Hepatocyte (in vitro differentiated cells): Measurements from ENCODE around the gene SBF2. TPM values are rescaled to one million over a fixed set of nuclear protein-coding genes. Genes with fewer than 3 reads are reported as not detected.

Source experiments
- DNase-seq: peaks from one replicate; pipeline ENCODE4 v3.0.0-alpha.2; 2016; ENCODE audit warnings: low spot score
- H2AFZ ChIP-seq: fragments of 200-600 bp; sonication (generic); 2 replicates; pipeline ENCODE4 v1.6.0; 2016; ENCODE audit warnings: antibody characterized with exemption, mild to moderate bottlenecking
- H3K27ac ChIP-seq: fragments of 200-600 bp; sonication (generic); 2 replicates; pipeline ENCODE4 v1.5.1; 2016; ENCODE audit warnings: mild to moderate bottlenecking
- H3K27me3 ChIP-seq: fragments of 200-600 bp; sonication (generic); 2 replicates; pipeline ENCODE4 v1.6.1; 2016
- H3K36me3 ChIP-seq: fragments of 200-600 bp; sonication (generic); replicated peaks from 2 replicates; pipeline ENCODE4 v1.5.1; 2016; ENCODE audit warnings: low read depth; ENCODE audit not compliant: insufficient read depth
- H3K4me1 ChIP-seq: fragments of 200-600 bp; sonication (generic); 2 replicates; pipeline ENCODE4 v1.5.1; 2016; ENCODE audit warnings: mild to moderate bottlenecking, moderate library complexity; ENCODE audit not compliant: insufficient read depth
- H3K4me2 ChIP-seq: fragments of 200-600 bp; sonication (generic); 2 replicates; pipeline ENCODE4 v1.6.0; 2016
- H3K4me3 ChIP-seq: fragments of 200-600 bp; sonication (generic); 2 replicates; pipeline ENCODE4 v1.5.1; 2016; ENCODE audit warnings: mild to moderate bottlenecking
- H3K79me2 ChIP-seq: fragments of 200-600 bp; sonication (generic); 2 replicates; pipeline ENCODE4 v1.6.0; 2017; ENCODE audit warnings: mild to moderate bottlenecking
- H3K9me2 ChIP-seq: fragments of 200-600 bp; sonication (generic); replicated peaks from 2 replicates; pipeline ENCODE4 v1.6.0; 2017; ENCODE audit warnings: mild to moderate bottlenecking; ENCODE audit not compliant: insufficient read depth
- H3K9me3 ChIP-seq: fragments of 200-600 bp; sonication (generic); 2 replicates; pipeline ENCODE4 v1.5.1; 2016; ENCODE audit warnings: low read depth, mild to moderate bottlenecking
- H4K20me1 ChIP-seq: fragments of 200-600 bp; sonication (generic); 2 replicates; pipeline ENCODE4 v1.6.0; 2016; ENCODE audit warnings: mild to moderate bottlenecking; ENCODE audit not compliant: insufficient read depth, poor library complexity, severe bottlenecking
- EZH2 ChIP-seq: fragments of 200-600 bp; sonication (generic); IDR thresholded peaks from 2 replicates; pipeline ENCODE4 v1.6.1; 2016; ENCODE audit warnings: antibody characterized with exemption, mild to moderate bottlenecking, borderline replicate concordance
- EZH2phosphoT487 ChIP-seq: fragments of 200-600 bp; sonication (generic); IDR thresholded peaks from one replicate; pipeline ENCODE4 v1.6.1; 2018; ENCODE audit warnings: antibody characterized with exemption, mild to moderate bottlenecking, low read depth, moderate library complexity; ENCODE audit not compliant: unreplicated experiment, severe bottlenecking
- WGBS: methylation state at CpG from one replicate; pipeline ENCODE4 v1.1.6; 2016; ENCODE audit warnings: low lambda C conversion rate; ENCODE audit errors: missing lambda C conversion rate; 5-methylcytosine and 5-hydroxymethylcytosine counted together
- polyA plus RNA-seq: library from polyadenylated mRNA; unstranded; fragments of >200 nt; fragmentation: Nextera tagmentation; extraction: Ambion mirVana; gene quantifications from 2 replicates; pipeline ENCODE4 v1.2.1, GENCODE V29; 2016
- total RNA-seq: library from RNA; depleted of rRNA; stranded (reverse); fragments of >200 nt; gene quantifications from 2 replicates; pipeline ENCODE4 v1.2.3, GENCODE V29; 2014
- TF ChIP-seq, protein P1 (sequence below): fragments of 200-600 bp; sonication (generic); IDR thresholded peaks from 2 replicates; pipeline ENCODE4 v1.5.1; 2016; ENCODE audit warnings: antibody characterized with exemption, mild to moderate bottlenecking; ENCODE audit not compliant: poor library complexity

SBF2 gene
- total and polyA plus RNA-seq, 2 experiments from 2014 or later = 25.7 to 83.2 TPM

DNA sequence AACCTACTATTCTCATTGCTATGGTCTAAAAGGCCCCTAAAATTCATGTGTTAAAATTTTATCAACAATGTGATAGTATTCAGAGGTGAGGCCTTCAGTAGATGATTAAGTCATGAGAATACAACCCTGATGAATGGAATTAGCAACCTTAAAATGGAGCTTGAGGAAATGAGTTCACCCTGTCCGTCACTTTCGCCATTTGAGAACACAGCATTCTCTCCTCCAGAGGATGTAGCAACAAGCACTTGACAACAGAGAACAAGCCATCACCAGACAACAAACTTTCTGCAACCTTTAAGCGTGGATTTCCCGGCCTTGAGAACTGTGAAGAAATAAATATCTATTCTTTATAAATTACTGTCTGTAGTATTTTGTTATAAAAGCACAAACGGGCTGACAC lies 197.0 kb downstream of the SBF2 start:
- no peak for DNase-seq
- peaks cover 13% of the 10 kb centered on the region for H3K9me3 ChIP-seq
- WGBS = 96% methylated on average over 5 of the region's 5 CpGs
- peaks cover 17% of the 10 kb centered on the region for H3K79me2 ChIP-seq
- H3K4me1 ChIP-seq = no peaks in the 10 kb centered on the region
- no peaks in the 10 kb centered on the region for H3K9me2 ChIP-seq
- H3K4me3 ChIP-seq = no peak overlapping the region
- H3K27me3 ChIP-seq = no peaks in the 10 kb centered on the region
- H4K20me1 ChIP-seq = no peaks in the 10 kb centered on the region
- H3K27ac ChIP-seq = no peak overlapping the region
- TF ChIP-seq EZH2 (no peak), EZH2phosphoT487 (no peak)
- TF ChIP-seq, protein P1, sequence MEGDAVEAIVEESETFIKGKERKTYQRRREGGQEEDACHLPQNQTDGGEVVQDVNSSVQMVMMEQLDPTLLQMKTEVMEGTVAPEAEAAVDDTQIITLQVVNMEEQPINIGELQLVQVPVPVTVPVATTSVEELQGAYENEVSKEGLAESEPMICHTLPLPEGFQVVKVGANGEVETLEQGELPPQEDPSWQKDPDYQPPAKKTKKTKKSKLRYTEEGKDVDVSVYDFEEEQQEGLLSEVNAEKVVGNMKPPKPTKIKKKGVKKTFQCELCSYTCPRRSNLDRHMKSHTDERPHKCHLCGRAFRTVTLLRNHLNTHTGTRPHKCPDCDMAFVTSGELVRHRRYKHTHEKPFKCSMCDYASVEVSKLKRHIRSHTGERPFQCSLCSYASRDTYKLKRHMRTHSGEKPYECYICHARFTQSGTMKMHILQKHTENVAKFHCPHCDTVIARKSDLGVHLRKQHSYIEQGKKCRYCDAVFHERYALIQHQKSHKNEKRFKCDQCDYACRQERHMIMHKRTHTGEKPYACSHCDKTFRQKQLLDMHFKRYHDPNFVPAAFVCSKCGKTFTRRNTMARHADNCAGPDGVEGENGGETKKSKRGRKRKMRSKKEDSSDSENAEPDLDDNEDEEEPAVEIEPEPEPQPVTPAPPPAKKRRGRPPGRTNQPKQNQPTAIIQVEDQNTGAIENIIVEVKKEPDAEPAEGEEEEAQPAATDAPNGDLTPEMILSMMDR = no peak
- no peak overlapping the region for H3K4me2 ChIP-seq
- no peak overlapping the region for H2AFZ ChIP-seq
- H3K36me3 ChIP-seq = no peaks in the 10 kb centered on the region

DNA sequence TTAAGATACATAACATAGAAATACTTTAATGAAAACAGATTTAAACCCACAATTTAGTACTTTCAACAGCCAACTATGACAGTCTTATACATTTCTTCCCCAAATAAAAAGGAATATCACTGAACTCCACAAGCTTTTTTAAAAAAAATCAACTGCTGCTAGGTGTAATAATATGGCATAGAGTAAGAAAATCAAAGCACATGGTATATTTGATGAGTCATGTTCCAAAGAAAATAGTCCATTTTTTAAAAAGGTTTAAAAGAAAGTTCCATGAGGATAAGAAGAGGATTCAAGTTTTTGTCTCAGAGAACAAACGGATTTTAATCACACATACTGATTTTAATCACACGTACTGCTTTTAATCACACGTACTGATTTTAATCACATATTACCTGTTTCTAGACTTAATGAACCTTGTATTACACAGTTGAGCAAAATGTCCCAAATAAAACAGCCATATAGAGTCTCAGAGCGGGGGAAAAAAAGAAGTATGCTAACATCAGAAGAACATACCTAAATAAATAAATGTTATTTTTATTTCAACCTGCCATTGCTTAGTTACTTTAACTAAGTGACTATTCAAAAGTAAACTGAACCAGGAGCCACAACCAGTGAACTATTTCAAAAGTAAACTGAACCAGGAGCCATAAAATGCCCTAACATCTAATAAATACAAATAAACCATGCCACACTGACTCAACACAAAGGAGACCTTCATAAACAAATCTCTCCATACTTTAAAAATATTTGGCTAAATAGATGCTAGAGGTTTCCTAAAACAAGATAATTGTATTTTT lies 198.4 kb downstream of the SBF2 start:
- Histone ChIP-seq H3K27me3 (no peaks in the 10 kb centered on the region), H3K9me2 (no peaks in the 10 kb centered on the region), H4K20me1 (no peaks in the 10 kb centered on the region), H3K4me1 (no peaks in the 10 kb centered on the region), H3K4me3 (no peak overlapping the region), H3K79me2 (peaks cover 20% of the 10 kb centered on the region), H3K9me3 (peaks cover 13% of the 10 kb centered on the region), H3K4me2 (no peak overlapping the region), H2AFZ (no peak overlapping the region), H3K36me3 (no peaks in the 10 kb centered on the region), H3K27ac (no peak overlapping the region)
- DNase-seq = no peak
- 87% methylated on average over 4 of the region's 4 CpGs for WGBS
- no peak for TF ChIP-seq EZH2phosphoT487
- TF ChIP-seq, protein P1 = no peak
- TF ChIP-seq EZH2 = no peak

DNA sequence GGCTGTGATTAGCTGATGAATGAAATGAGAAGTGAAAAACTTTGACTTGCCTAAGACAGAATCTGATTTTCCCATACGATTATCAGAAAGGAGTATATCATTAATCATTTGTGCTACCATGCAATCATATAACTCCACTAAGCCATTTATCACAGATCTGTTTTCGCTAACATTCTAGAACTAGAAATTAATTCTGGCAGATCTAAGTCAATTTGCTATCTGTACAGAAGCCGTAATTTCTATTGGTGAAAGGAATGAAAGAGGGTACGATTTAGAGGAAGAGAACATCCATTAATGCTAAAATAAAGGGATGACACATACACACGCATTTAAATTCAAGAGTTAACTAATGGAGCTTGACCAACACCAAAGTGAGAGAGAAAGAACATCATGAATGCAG lies 201.6 kb downstream of the SBF2 start:
- no peak overlapping the region for H3K27ac ChIP-seq
- no peak for DNase-seq
- H4K20me1 ChIP-seq = no peaks in the 10 kb centered on the region
- H3K4me2 ChIP-seq = no peak overlapping the region
- TF ChIP-seq EZH2 = no peak
- TF ChIP-seq EZH2phosphoT487 = no peak
- TF ChIP-seq, protein P1 = no peak
- peaks cover 3% of the 10 kb centered on the region for H3K4me1 ChIP-seq
- H3K36me3 ChIP-seq = no peaks in the 10 kb centered on the region
- no peaks in the 10 kb centered on the region for H3K27me3 ChIP-seq
- peaks cover 11% of the 10 kb centered on the region for H3K79me2 ChIP-seq
- WGBS = 94% methylated on average over 5 of the region's 5 CpGs
- no peak overlapping the region for H3K4me3 ChIP-seq
- H3K9me2 ChIP-seq = no peaks in the 10 kb centered on the region
- H2AFZ ChIP-seq = no peak overlapping the region
- no peaks in the 10 kb centered on the region for H3K9me3 ChIP-seq
